ENCODE results near the gene MC4R.

The MC4R gene

DNA sequence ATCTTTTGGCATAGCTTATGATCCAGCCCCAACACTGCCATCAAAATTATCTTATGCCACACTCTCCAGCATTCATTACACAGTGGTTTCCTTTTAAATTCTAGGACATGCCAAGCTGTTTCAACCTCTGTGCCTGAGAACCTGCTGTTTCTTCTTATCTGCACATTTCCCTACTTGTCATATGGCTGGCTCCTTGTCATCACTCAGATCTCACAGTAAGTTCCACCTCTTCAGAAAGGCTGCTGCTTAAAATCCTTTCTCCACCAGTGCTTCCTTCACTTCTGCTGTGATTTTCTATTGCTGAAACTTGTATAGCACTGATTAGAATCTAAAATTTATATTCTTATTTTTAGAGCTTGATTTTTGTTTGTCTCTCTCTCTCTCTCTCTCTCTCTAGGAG lies 43.4 kb downstream of the MC4R start:
- TF ChIP-seq, protein P1, sequence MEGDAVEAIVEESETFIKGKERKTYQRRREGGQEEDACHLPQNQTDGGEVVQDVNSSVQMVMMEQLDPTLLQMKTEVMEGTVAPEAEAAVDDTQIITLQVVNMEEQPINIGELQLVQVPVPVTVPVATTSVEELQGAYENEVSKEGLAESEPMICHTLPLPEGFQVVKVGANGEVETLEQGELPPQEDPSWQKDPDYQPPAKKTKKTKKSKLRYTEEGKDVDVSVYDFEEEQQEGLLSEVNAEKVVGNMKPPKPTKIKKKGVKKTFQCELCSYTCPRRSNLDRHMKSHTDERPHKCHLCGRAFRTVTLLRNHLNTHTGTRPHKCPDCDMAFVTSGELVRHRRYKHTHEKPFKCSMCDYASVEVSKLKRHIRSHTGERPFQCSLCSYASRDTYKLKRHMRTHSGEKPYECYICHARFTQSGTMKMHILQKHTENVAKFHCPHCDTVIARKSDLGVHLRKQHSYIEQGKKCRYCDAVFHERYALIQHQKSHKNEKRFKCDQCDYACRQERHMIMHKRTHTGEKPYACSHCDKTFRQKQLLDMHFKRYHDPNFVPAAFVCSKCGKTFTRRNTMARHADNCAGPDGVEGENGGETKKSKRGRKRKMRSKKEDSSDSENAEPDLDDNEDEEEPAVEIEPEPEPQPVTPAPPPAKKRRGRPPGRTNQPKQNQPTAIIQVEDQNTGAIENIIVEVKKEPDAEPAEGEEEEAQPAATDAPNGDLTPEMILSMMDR (IDR thresholded peaks at IDR 0.05; ENCODE audit: low read depth, low read length): no peak

GRCh38 chr18:60327880-60328279 lies 44.7 kb downstream of the MC4R start:
- no peak for DNase-seq (ENCODE audit: extremely low read depth, low read depth)
- TF ChIP-seq, protein P1 (IDR thresholded peaks at IDR 0.05; ENCODE audit: low read depth, low read length): no peak

More for the DNA sequence above, 43.4 kb downstream of the MC4R start:
- DNase-seq (ENCODE audit: extremely low read depth, low read depth): no peak

GRCh38 chr18:60322591-60322990 lies 50.0 kb downstream of the MC4R start:
- TF ChIP-seq, protein P1 (IDR thresholded peaks at IDR 0.05; ENCODE audit: low read depth, low read length): no peak
- DNase-seq (ENCODE audit: extremely low read depth, low read depth): no peak

All from AG09319 (cell line).